ENCODE results near the gene SAG.
"Not testable (repeated sequence)": the region's sequence is repeated elsewhere in the genome, so short reads cannot be mapped to it uniquely, and the experiment has no call there.

SAG gene

DNA sequence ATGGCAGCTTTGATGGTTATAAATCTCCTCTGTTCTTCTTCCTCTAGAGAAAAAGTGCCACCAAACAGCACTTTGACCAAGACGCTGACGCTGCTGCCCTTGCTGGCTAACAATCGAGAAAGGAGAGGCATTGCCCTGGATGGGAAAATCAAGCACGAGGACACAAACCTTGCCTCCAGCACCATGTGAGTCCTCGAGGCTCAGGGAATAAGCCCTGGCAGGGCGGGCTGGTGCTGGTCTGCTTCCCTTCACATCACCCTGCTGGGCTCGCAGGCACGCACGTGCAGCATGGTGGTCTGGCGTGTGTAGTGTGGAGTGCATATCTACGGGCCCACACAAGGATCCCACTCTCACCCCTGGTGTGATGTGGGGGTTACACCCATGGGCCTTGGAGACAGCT lies 27.3 kb downstream of the SAG start:
- DNase-seq: no peak

- DNase-seq: not testable (repeated sequence)
Observed at GRCh38 chr2:233336091-233336490, 28.5 kb downstream of the SAG start.

DNA sequence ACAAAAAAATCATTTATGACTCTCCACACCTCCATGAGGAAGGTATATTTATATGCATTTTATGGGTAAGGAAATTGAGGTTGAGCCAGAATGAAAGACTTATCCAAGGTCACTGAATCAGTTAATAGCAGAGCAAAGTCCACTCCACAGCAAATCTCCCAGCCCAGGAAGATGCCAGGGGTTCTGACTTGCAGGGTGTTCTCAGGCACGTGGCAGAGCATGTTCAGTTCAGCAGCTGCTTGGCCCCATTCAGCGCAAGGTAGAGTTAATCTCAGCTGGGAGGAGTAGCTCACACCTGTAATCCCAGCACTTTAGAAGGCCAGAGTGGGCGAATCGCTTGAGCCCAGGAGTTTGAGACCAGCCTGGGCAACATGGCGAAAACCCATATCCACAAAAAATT lies 28.9 kb downstream of the SAG start:
- no peak for DNase-seq

GRCh38 chr2:233338046-233338445 lies 30.4 kb downstream of the SAG start:
- no peak for DNase-seq

- no peak for DNase-seq
Observed at GRCh38 chr2:233338812-233339368, 31.3 kb downstream of the SAG start.

DNA sequence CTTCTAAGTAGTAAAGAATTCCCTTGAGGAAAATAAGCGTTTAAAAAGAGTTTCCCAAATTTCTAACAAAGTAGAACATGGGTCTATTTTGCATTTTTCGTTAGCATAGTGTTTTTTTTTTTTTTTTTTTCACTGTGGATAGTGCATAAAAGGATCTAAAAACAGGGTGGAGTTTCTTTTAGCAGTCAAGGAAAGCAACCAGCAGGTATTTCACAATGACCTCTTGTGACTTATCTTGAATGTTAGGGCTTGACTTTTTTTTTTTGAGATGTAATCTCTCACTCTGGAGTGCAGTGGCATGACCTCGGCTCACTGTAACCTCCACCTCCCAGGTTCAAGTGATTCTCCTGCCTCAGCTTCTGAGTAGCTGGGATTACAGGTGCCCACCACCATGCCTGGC lies 31.8 kb downstream of the SAG start:
- DNase-seq: no peak

- no peak for DNase-seq
Observed at GRCh38 chr2:233341296-233341695, 33.7 kb downstream of the SAG start.

GRCh38 chr2:233342301-233342700 lies 34.7 kb downstream of the SAG start:
- DNase-seq: no peak

DNA sequence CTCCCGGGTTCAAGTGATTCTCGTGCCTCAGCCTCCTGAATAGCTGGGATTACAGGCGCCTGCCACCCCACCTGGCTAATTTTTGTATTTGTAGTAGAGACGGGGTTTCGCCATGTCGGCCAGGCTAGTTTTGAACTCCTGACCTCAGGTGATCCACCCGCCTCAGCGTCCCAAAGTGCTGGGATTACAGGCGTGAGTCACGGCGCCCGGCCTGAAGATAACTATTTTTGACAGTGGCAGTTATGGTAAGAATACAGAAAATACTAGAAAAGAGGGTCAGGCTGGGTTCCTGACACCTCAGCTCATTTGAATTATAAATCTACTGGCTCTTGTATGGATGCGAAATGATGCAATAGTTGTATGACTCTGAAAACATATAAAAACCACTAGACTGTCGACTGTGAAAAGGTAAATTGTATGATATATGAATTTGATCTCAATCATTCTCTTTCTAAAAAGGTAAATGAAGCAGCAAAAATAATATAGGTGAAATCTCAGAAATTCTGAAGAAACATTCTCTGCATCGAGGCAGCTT lies 35.6 kb downstream of the SAG start:
- no peak for DNase-seq

GRCh38 chr2:233346376-233346775 lies 38.8 kb downstream of the SAG start:
- no peak for DNase-seq

- DNase-seq: no peak
Observed at GRCh38 chr2:233346930-233347329, 39.3 kb downstream of the SAG start.

DNA sequence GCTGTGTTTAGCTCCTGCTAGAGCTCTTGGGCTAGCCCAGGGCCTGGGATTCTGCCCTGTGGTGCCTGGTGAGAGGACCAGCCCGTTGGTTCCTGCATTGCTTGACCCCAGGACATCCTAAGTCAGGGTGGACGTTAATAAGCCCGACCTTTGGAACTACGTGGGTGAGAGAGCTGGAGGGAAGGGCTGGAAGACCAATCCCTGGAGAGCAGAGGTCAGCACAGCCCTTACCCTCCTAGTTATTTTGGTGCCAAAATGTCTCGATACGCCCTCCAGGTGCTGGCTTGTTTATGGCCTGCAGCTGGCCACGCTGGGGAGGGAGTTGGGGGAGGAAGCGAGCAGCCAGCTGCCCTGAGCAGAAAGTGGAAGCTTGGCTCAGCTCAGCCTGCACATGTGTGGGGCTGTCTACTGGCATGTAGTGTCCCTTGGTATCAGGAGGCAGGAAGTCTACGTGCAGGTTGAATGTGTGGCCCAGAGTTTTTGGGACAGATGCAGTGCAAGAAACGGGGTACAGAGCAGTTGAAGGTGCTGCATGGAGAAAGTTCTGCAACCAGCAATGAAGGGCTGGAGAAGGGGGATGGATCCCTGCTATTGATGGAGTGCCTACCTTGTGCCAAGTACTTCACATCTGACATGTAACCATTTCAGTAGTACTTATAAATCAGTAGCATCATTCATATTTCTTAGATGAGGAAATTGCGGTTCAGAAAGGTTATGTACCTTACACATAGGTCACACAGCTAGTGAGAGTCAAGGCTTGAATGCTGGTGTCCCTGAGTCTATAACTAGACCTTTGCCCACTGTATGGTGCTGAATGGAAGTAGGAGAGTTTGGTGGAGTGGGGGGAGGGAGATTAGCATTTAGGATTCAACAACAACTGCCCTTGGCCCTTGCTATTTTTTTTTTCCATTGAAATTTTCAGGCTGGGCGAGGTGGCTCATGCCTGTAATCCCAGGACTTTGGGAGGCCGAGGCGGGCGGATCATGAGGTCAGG lies 41.7 kb downstream of the SAG start:
- no peak for DNase-seq

- DNase-seq: peak; percentile 59
Observed at GRCh38 chr2:233350708-233351107, 43.1 kb downstream of the SAG start.

GRCh38 chr2:233351423-233351822 lies 43.8 kb downstream of the SAG start:
- no peak for DNase-seq

GRCh38 chr2:233352141-233352842 lies 44.7 kb downstream of the SAG start:
- no peak for DNase-seq

- no peak for DNase-seq
Observed at GRCh38 chr2:233353101-233353768, 45.6 kb downstream of the SAG start.

- DNase-seq: peak; percentile 78
Observed at GRCh38 chr2:233353769-233354499, 46.3 kb downstream of the SAG start, which contains the start of gene DGKD. Gene DGKD, plus strand, starts transcription at chr2:233354494. Its CDS starts 25 bp downstream, at chr2:233354519.

DNA sequence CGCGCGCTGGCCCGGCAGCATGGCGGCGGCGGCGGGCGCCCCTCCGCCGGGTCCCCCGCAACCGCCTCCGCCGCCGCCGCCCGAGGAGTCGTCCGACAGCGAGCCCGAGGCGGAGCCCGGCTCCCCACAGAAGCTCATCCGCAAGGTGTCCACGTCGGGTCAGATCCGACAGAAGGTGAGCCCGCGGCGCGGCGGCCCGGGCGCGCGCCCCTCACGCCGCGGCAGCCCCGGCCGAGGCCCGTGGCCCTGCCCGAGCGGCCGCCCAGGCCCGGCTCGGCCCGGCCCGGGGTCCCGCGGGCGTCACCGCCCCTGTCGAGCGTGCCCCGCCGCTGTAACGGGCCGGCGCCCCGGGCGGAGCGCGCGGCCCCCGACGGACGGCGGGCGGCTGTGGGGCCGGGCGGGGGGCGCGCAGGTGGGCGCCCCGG lies 46.9 kb downstream of the SAG start:
- no peak for DNase-seq

- peak; percentile 11 for DNase-seq
Observed at GRCh38 chr2:233354971-233355574, 47.5 kb downstream of the SAG start.

DNA sequence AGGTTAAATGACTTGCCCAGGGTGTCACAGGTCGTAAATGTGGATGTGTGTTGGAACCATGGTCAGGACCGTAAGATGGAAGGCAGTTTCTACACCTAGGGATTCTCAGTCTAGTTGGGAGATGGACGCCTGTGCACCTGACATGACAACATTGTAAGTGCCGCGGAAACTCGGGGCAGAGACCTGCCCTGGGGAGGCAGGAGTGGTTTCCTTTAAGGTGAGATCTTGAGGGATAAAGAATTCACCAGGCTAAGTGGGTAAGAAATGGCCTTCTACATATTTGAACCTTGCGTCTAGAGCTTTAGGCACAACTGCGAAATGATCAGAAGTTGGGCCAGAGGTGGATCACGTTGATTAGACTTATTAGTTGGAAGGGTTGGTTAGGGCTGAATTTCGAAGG lies 48.3 kb downstream of the SAG start:
- DNase-seq: no peak

- DNase-seq: peak; percentile 13
Observed at GRCh38 chr2:233356546-233357308, 49.1 kb downstream of the SAG start.
